T47D (cell line): Measurements from ENCODE around the gene CINP.

ENCODE experiments used
- DNase-seq, 2 experiments: peaks; one replicate each; pipeline versions ENCODE4 v3.0.0 to v3.0.0-alpha.2; 2011 to 2012; ENCODE audit warnings: low read depth in 1 of 2, low spot score in 1 of 2
- JUND ChIP-seq: IDR thresholded peaks from 2 replicates; pipeline ENCODE4 v1.6.1; 2012; ENCODE audit warnings: low read depth
- in situ Hi-C: cut with HindIII; loops from 2 replicates; pipeline ENCODE4 v1.10.0; 2016; ENCODE audit warnings: low sequenced_read_pairs, low pct_unique_long_range_greater_than_20kb

The CINP gene

DNA sequence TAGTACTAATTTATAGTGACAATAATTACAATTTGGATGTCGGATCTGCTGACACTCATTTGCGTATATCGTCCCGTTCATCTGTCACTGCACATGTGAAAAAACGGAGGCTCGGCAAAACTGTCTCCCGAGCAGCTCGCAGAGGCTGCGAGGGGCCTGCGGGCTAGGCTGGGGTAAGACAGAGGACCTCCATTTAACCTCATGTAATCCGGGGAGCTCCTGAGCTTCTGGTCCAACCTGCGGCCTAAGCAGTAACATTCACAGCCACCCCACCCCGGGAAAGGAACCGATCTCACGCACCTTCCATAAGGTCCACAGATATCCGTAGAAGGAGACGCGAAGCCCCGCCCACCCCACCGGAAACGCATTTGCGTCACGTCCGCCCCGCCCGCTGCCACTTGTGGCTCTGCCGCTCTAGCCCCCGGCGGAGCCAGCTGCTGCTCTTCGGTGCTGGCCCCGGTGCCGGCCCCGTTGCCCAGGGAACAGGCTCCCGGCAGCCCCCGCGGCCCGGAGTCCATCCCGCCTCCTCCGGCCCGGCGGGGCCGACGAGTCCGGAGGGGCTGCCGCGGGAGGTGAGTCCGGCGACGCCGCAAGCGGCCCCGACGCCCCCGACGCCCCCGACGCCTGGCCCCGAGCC, at the start of gene CINP, which contains the start of gene TECPR2:
Gene CINP, minus strand, starts transcription at position 346 of the 637 bp plus-strand sequence. Its CDS starts 39 bp downstream, at position 307.
Gene TECPR2, plus strand, starts transcription at position 397 of the 637 bp plus-strand sequence. CDS start 13,781 bp downstream, outside the sequence.
- in situ Hi-C loops, result no loop called here
- no peak for TF ChIP-seq JUND
- peak; percentile 91 to 97 for DNase-seq

DNA sequence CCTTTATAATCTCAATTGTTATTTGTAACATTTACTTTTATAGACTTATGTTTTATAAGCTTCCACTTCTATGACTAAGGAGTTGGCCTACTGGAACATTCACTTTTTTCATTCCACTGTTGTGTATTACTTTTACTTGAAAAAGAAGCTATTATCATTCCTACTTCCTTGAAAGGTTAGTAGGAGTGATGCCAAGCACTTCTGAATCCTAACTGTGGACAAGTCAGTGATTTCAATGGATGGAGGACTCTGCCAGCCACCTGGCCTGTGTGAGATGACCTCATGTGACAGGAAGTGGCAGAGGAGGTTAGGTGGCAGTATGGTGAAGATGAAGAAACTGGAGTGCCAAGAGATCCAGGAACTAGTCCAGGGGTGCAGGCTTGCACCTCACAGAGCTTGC, 46.0 kb upstream of the CINP start:
- no peak for DNase-seq
- in situ Hi-C loops, result no loop called here
- no peak for TF ChIP-seq JUND

DNA sequence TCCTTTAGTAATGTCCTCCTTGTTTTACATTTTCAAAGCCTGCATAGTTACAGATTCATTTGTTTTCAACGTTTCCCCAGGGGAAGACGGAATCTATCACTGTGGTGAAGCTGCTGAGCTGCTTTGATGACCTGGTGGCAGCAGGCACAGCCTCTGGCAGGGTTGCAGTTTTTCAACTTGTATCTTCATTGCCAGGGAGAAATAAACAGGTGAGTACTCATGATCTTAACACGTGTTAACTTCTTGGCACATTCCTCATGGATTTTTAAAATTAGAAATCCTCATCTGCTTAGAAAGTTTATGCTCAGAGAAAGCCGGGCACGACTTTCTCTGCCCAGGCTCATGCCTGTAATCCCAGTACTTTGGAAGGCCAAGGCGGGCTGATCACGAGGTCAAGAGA, 44.6 kb upstream of the CINP start:
- no peak for DNase-seq
- in situ Hi-C loops, result no loop called here
- no peak for TF ChIP-seq JUND

DNA sequence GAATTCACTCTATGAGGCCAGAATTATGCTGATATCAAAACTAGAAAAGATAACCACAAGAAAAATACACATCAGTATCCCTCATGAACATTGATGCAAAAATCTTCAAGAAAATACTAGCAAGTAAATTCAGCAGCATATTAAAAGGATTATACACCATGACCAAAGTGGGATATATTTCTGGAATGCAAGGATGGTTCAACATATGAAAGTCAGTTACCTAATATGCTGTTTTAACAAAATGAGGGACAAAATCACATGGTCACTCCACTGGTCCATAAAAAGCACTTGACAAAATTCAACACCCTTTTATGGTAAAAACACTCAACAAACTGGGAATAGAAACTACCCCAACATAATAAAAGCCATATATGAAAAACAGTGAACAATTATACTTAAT, 40.3 kb upstream of the CINP start:
- TF ChIP-seq JUND, result no peak
- in situ Hi-C loops, result no loop called here
- no peak for DNase-seq

DNA sequence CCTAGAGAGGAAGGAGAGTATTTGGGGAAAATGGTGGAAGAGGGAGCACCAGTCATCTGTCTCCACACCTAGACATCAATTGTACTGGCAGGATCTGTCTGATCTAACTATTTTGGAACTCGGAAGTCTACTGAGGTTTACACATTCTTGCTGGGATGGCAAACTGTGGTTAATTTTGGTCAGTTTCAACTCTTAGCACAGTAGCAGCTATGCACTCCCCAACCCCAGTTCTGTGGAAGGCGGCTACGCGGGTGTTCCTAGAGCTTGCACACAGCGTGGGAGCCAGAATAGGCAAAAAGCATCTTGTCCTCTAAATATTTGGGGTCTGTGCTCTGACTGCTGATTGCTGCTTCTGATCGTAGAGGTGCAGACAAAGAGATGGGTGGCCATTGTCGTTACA, 33.8 kb upstream of the CINP start:
- TF ChIP-seq JUND, result no peak
- DNase-seq, result no peak
- in situ Hi-C loops, result no loop called here

DNA sequence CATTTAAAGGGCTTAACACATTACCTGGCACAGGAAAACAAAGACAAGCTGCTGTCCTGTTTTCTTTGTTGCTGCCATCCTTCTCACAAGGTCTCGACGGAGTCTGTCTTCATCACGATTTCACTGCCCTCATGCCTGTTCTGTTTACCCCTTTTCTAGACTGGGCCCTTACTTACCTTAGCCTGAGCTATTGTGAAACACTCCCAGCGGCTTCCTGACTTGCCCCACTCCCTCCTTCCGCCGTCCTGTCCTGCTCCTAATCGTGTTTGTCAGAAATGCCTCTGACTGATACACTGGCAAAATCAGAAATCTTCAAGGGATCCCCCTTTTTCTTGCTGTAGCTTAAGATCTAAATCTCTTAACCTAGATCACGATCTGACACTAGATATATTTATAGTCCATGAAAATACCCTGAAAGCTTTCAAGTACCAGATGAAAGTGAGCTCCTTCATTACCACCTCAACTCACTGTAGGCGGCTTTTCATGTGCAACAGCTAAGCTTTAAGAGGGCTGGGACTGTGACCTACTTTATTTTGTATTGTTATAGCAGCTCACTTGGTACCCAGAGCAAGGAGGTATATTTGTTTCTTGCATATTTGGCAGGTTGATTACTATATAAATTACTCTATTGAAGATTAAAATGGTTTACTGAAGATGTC, 32.2 kb upstream of the CINP start:
- in situ Hi-C loops, result no loop called here
- no peak for DNase-seq
- no peak for TF ChIP-seq JUND

DNA sequence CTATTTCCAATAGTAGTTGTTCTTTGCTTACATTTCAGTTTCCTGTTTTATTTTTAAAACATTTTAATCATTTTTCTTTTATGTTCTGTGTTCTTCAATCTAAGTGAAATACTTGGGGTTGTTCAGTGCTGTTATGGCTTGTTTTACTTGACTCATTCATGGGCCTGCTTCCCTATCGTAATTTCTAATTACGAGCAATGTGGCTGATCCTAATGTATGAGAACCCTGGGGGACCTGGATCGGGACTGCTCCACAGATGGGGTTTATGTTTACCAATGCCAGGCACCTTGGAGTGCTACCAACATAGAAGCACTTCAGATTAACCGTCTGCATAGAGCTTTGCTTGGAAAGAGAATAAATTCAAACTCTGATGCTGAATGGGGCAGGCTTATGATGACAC, 29.8 kb upstream of the CINP start:
- TF ChIP-seq JUND, result no peak
- in situ Hi-C loops, result no loop called here
- no peak for DNase-seq

DNA sequence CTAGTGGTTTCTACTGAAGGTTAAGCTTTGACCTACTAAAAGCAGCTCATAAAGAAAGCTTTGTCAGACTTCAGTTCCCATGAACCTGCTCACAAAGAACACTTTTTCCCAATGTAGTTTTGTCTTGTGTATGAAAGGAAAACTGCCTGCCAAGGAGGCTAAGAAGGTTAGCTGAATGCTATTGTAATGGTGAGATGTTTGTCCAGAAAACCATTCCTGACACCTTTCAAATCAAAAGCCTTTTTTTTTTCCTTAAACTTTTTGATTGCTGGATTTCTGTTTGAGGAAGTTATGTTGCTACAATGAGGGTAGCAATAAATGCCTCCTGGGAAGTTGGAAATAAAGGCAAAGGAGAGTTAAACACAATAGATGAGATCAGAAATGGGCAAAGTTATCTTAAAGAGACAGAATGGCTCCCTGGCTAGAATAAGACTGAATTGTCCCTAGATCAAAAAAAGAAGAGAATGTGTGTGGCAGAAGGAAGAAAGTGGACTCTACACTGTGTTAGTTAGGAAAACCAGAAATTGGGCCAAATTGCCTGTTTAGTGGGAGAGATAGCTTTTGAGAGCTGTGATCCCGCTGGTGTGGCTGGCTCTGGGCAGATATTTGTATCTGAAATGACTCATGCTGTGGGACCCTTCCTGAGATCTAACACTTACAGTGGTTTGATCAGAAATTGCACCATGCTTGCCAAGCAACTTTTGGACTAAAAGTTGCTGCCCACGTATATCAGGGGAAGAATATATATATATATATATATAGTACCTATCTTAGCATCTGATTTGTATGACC, 27.6 kb upstream of the CINP start:
- in situ Hi-C loops, result no loop called here
- DNase-seq, result no peak
- no peak for TF ChIP-seq JUND

DNA sequence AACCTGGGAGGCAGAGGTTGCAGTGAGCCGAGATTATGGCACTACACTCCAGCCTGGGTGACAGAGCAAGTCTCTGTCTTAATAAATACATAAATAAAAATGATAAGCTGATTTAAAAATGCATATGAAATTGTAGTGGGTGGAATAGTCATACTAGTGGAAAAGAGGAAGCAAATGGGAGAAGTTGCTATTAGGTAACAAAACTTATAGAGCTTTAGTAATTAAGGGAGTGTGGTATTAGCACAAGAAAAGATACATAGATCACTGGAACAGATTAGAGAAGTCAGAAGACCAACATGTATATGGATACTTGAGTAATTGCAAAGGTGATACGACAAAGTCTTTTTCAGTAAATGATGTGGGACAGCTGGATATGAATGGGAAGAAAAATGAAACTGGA, 26.6 kb upstream of the CINP start:
- no peak for DNase-seq
- in situ Hi-C loops, result no loop called here
- TF ChIP-seq JUND, result no peak

DNA sequence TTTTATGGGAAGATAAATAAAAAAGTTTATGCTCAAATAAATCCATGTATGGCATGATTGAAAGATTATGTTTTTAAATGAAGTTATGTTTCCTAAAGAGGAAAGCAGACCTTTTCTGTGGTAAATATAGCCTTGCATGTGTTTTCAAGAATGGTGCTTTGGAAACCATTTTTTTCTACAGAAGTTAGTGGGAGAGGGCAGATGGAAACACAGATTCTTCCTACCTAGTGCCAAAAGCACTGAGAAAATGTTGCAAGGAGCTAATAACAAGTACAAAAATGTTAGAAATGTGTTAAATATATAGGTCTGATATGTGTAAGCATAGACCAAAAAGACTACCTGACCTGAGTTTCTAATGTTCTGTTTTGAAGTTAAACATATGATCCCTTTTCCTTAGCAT, 24.4 kb upstream of the CINP start:
- in situ Hi-C loops, result no loop called here
- TF ChIP-seq JUND, result no peak

DNA sequence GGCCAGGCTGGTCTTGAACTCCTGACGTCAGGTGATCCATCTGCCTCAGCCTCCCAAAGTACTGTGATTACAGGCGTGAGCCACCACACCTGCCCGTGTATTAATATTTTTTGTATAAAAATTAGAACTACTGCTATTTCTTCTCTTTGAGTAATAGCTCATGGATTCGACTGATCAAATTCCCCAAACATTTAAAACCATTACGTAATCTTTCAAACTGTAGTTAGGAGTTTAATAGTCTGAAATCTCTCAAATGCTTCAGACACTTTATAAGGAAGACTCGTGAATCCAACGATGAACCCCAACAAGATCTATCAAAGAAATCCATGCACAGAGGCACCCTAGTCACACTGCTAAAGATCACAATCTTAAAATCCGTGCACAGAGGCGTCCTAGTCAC, 16.1 kb upstream of the CINP start:
- in situ Hi-C loops, result no loop called here
- DNase-seq, result no peak
- no peak for TF ChIP-seq JUND

More for the DNA sequence above, 24.4 kb upstream of the CINP start:
- no peak for DNase-seq

DNA sequence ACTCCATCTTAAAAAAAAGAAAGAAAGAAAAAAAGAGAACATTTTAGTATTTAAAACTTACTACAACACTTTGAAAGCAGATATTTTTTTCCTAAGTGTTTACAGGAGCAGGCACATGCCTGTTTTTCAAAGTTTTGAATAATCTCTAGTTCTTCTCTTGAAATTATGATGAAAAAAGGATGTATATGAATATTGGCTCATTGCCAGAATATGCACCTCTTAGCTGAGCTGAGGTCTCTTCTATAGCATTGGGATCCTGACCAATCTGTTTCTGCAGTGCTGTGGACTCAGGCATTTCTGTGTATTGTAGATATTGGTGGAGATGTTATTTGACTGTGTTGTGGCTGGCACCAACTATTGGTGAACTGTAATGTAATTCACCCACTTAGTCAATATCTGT, 15.0 kb upstream of the CINP start:
- TF ChIP-seq JUND, result no peak
- DNase-seq, result no peak
- in situ Hi-C loops, result no loop called here

DNA sequence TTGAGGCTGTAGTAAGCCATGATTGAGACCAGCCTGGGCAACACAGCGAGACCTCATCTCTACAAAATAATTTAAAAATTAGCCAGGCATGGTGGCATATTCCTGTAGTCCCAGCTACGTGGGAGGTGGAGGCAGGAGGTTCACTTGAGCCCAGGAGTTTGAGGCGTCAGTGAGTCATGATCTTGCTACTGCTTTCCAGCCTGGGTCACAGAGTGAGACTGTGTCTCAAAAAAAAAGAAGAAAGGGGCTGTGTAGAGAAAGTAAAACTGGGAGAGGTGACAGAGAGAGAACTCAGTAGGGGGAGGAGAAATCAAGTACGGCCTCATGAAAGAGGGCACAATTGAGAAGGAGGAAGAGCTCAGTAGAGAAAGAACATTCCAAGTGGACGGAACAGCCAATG, 12.4 kb upstream of the CINP start:
- no peak for DNase-seq
- in situ Hi-C loops, result no loop called here
- TF ChIP-seq JUND, result no peak

DNA sequence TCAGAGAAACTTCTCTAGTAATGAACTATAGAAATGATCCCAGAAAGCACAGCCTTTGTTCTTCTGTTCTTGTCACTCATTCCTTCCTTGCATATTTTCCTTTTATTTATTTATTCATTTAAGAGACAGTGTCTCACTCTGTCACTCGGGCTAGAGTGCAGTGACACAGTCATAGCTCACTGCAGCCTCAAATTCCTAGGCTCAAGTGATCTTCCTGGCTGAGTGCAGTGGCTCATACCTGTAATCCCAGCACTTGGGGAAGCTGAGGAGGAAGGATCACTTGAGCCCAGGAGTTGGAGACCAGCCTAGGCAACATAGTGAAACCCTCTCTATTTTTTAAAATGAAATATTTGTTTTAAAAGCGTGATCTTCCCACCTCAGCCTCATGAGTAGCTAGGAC, 11.6 kb upstream of the CINP start:
- no peak for DNase-seq
- in situ Hi-C loops, result no loop called here
- no peak for TF ChIP-seq JUND
